ENCODE results near the gene FAM227B. TPM values are rescaled to one million over a fixed set of nuclear protein-coding genes. Genes with fewer than 3 reads are reported as not detected.

FAM227B gene
- total RNA-seq, 2 donors from 2014 or later: 2.1 to 3.8 TPM

DNA sequence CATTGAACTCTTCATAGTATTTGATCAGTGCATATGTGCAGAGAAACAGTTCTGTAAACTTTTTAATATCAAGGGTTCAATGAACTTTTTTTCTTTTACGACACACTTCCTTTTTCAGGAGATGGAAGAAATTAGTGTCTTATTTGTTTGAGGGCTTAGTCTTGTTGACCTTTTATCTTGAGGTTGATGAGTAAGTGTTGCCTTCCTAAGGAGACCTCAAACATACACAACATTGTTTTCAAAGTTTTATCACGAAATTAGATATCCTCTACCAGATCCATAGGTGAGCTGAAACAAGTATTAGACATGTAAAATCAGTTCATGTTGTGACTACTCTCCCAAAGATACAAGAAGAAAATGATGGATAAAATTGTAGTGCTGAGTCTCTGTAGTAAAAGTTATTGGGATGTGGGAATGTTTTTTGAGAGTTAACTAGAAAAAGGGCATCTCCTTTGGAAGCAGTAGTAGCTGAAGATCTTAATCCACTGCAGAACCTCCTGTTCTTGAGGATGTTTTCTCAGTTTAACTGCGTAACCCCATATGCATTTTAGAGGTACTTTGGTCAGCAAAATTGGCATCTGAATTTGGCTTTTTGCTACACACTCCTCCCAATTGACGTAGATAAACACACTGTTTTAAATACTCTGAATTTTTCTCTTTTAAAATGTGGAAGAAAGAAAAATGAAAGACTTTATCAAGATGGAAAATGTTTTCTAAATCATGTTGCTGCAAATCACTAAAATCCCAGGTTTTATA, 333.8 kb downstream of the FAM227B start:
- Mint-ChIP-seq H3K4me3 (peak overlapping the region; percentile 18), H3K27me3 (no peaks in the 10 kb centered on the region), H3K36me3 (ENCODE audit: low read depth) (peaks cover 89% of the 10 kb centered on the region), H3K27ac (peak overlapping the region; percentile 31), H3K9me3 (no peaks in the 10 kb centered on the region), H3K4me1 (peaks cover 20% of the 10 kb centered on the region)
- peak; percentile 94 for ATAC-seq (replicated peaks)

DNA sequence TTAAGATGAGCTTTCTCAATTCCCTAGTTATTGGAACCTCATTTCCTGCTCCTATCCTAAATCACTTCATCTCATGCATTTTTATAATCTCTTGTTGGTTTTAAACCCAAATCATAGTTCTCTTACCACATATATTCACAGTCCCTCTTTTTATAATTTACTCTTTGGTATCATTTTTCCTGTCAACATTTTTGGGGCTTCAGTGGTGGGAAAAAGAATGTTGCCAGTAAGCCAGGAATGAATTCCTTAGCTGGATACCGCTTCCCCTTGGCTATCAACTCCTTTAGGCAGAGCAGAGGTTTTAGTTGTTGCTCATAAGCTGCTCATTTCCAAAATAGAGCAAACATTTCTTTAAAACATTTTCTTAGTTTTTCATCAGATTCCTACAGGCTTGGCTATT, 338.3 kb downstream of the FAM227B start:
- no peak for ATAC-seq (replicated peaks)
- Mint-ChIP-seq H3K36me3 (ENCODE audit: low read depth) (peaks cover 75% of the 10 kb centered on the region), H3K4me1 (peaks cover 16% of the 10 kb centered on the region), H3K27ac (no peak overlapping the region), H3K9me3 (no peaks in the 10 kb centered on the region), H3K4me3 (no peak overlapping the region), H3K27me3 (no peaks in the 10 kb centered on the region)

DNA sequence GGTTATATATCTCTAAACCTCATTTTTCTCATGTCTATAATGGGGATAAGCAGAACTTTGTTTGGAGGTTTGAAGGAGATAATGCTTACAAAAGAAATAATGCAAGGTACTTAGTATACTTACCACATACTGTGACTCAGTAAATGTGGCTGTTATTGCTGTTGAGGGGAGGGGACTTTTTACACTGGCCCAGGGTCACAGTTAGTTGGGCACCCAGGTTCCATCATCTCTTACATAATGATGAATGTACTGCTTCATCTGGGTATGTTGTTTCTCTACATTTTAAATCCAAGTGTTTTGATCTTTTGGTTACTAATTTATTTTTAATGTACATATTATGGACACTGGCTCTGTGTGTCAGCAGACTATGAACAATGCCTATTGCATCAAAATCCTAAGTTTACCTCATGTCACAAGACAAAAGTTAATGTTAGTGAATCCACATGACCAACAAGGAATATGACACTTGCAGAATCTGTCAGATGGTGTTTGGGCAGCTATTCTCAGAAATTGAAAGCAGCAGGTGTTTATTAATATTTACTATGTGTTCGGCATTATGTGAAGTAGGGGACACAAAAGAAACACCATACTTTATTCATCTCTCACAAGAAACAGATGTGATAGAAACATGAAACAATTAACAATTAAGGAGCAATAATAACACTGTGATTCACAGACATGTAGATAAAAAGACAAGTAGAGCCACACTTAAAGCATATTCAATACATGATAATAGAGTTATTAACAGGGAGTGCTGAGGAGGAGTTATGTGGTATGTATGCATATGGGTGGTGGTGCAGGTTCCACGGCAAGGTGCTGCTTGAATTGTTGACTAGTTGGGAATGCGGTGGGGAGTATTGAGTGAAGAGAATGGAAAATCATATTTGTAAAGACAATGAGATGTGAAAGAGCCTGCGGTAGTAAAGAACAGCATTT, 340.8 kb downstream of the FAM227B start:
- Mint-ChIP-seq H3K27me3 (no peaks in the 10 kb centered on the region), H3K4me1 (peaks cover 3% of the 10 kb centered on the region), H3K27ac (no peak overlapping the region), H3K36me3 (ENCODE audit: low read depth) (peaks cover 50% of the 10 kb centered on the region), H3K9me3 (no peaks in the 10 kb centered on the region), H3K4me3 (no peak overlapping the region)
- peak; percentile 62 for ATAC-seq (replicated peaks)

DNA sequence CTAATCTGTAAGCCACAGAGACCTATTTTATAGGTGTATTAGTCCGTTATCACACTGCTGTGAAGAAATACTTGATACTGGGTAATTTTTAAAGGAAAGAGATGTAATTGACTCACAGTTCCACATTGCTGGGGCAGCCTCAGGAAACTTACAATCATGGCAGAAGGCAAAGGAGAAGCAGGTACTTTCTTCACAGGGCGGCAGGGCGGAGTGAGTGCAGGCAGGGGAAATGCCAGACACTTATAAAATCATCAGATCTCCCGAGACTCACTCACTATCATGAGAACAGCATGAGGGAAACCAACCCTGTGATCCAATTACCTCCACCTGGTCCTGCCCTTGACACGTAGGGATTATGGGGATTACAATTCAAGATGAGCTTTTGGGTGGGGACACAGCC, 341.9 kb downstream of the FAM227B start:
- Mint-ChIP-seq H3K9me3 (no peaks in the 10 kb centered on the region), H3K4me1 (peaks cover 3% of the 10 kb centered on the region), H3K27ac (no peak overlapping the region), H3K36me3 (ENCODE audit: low read depth) (peaks cover 46% of the 10 kb centered on the region), H3K27me3 (no peaks in the 10 kb centered on the region), H3K4me3 (no peak overlapping the region)
- ATAC-seq (replicated peaks): no peak

Other genes with a start within 250 kb of the FAM227B start
- not detected for gene FGF7, start 197.6 kb downstream of the FAM227B start, total RNA-seq
- gene DTWD1, start 230 bp upstream of the FAM227B start, total RNA-seq: 10 to 100 TPM; 20.7 to 22.0 TPM

Measured in activated T-helper 17 cell treated with anti-CD3 and anti-CD28 coated beads, Interleukin-2, amount 50 U/mL, for 72 hours (primary cell).